ENCODE results near the gene NMUR2.

The NMUR2 gene

DNA sequence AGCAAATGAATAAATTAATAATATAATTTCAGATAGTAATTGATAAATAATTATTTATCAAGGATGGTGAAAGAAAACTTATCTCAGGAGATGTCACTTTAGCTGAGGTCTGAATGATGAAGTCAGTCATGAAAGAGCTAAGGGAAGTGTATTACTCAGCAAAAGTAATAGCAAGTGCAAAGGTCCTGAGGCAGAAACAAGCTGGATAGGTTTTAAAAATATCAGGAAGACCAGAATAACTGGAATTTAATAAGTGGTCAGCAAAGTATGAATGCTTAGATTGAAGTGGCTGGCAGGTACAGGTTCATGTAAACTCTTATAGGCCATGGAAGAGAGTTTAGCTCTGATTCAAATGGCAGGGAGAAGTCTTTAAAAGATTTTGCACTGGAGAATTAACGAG, 1.0 kb upstream of the NMUR2 start:
- TF ChIP-seq TEAD4 (IDR thresholded peaks at IDR 0.05) (no peak), YY1 (IDR thresholded peaks at IDR 0.05; ENCODE audit: low read depth) (no peak), RAD21 (IDR thresholded peaks at IDR 0.05; ENCODE audit: low read depth) (no peak), REST (IDR thresholded peaks at IDR 0.05; ENCODE audit: low read depth) (no peak), EP300 (IDR thresholded peaks at IDR 0.05; ENCODE audit: borderline replicate concordance) (no peak), ZBTB7A (IDR thresholded peaks at IDR 0.05; ENCODE audit: low read depth) (no peak), CEBPB (IDR thresholded peaks at IDR 0.05) (no peak), NFIC (IDR thresholded peaks at IDR 0.05) (no peak)
- TF ChIP-seq, protein P1, sequence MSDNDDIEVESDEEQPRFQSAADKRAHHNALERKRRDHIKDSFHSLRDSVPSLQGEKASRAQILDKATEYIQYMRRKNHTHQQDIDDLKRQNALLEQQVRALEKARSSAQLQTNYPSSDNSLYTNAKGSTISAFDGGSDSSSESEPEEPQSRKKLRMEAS (IDR thresholded peaks at IDR 0.05) = no peak

DNA sequence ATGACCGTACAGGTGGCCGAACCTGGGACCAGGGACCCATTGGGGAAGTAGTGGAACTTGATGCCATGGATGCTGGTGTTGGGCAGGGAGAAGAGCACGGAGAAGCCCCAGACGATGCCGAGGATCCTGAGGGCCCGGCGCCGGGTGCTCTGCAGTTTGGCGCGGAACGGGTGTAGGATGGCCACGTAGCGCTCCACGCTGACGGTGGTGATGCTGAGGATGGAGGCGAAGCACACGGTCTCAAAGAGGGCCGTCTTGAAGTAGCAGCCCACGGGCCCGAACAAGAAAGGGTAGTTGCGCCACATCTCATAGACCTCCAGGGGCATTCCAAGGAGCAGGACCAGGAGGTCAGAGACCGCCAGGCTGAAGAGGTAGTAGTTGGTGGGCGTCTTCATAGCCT, 585 bp downstream of the NMUR2 start:
- TF ChIP-seq YY1 (IDR thresholded peaks at IDR 0.05; ENCODE audit: low read depth) = no peak
- TF ChIP-seq RAD21 (IDR thresholded peaks at IDR 0.05; ENCODE audit: low read depth) = no peak
- no peak for TF ChIP-seq CREB1 (IDR thresholded peaks at IDR 0.05; ENCODE audit: low read depth)
- TF ChIP-seq CEBPB (IDR thresholded peaks at IDR 0.05) = no peak
- no peak for TF ChIP-seq FOXM1 (IDR thresholded peaks at IDR 0.05; ENCODE audit: borderline replicate concordance, low read depth)
- TF ChIP-seq REST (IDR thresholded peaks at IDR 0.05; ENCODE audit: low read depth) = no peak
- no peak for TF ChIP-seq EGR1 (IDR thresholded peaks at IDR 0.05)

- no peak for TF ChIP-seq EGR1 (IDR thresholded peaks at IDR 0.05)
- no peak for TF ChIP-seq TCF12 (IDR thresholded peaks at IDR 0.05; ENCODE audit: low read depth)
- TF ChIP-seq CREB1 (IDR thresholded peaks at IDR 0.05; ENCODE audit: low read depth) = no peak
- TF ChIP-seq TEAD4 (IDR thresholded peaks at IDR 0.05) = no peak
- no peak for TF ChIP-seq EP300 (IDR thresholded peaks at IDR 0.05; ENCODE audit: borderline replicate concordance)
- no peak for TF ChIP-seq TAF1 (IDR thresholded peaks at IDR 0.05; ENCODE audit: low read depth)
- TF ChIP-seq, protein P1 (IDR thresholded peaks at IDR 0.05) = no peak
- TF ChIP-seq CEBPB (IDR thresholded peaks at IDR 0.05) = no peak
- no peak for TF ChIP-seq FOXM1 (IDR thresholded peaks at IDR 0.05; ENCODE audit: borderline replicate concordance, low read depth)
- TF ChIP-seq ZBTB7A (IDR thresholded peaks at IDR 0.05; ENCODE audit: low read depth) = no peak
- TF ChIP-seq RAD21 (IDR thresholded peaks at IDR 0.05; ENCODE audit: low read depth) = no peak
- TF ChIP-seq NFIC (IDR thresholded peaks at IDR 0.05) = no peak
- no peak for TF ChIP-seq USF1 (IDR thresholded peaks at IDR 0.05)
- no peak for TF ChIP-seq REST (IDR thresholded peaks at IDR 0.05; ENCODE audit: low read depth)
- TF ChIP-seq YY1 (IDR thresholded peaks at IDR 0.05; ENCODE audit: low read depth) = no peak
Observed at GRCh38 chr5:152403046-152403445, 2.0 kb downstream of the NMUR2 start.

DNA sequence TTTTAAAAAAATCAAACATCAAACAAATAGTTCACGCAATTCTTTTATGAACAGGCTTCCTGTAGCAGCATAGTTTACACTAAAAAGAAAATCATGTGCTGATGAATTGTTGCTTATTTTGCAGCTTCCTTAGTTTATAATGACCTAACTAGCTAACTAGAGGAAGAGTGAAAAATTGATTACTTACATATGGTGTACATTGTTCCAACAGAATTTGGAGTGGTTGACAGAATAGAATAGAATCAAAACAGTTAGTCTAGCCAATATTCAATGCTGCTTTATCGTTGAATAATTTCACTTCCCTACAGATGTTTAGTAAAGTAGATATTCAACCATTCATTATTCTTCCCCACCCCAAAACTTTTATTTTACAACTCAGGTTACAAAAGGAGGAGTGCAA, 4.2 kb downstream of the NMUR2 start:
- TF ChIP-seq, protein P1 (IDR thresholded peaks at IDR 0.05) = no peak
- TF ChIP-seq FOXM1 (IDR thresholded peaks at IDR 0.05; ENCODE audit: borderline replicate concordance, low read depth) (no peak), ZBTB7A (IDR thresholded peaks at IDR 0.05; ENCODE audit: low read depth) (no peak), NFIC (IDR thresholded peaks at IDR 0.05) (no peak), YY1 (IDR thresholded peaks at IDR 0.05; ENCODE audit: low read depth) (no peak), EP300 (IDR thresholded peaks at IDR 0.05; ENCODE audit: borderline replicate concordance) (no peak), REST (IDR thresholded peaks at IDR 0.05; ENCODE audit: low read depth) (no peak), TEAD4 (IDR thresholded peaks at IDR 0.05) (no peak), CEBPB (IDR thresholded peaks at IDR 0.05) (no peak), RAD21 (IDR thresholded peaks at IDR 0.05; ENCODE audit: low read depth) (no peak), EGR1 (IDR thresholded peaks at IDR 0.05) (no peak), TCF12 (IDR thresholded peaks at IDR 0.05; ENCODE audit: low read depth) (no peak), CREB1 (IDR thresholded peaks at IDR 0.05; ENCODE audit: low read depth) (no peak), TAF1 (IDR thresholded peaks at IDR 0.05; ENCODE audit: low read depth) (no peak), USF1 (IDR thresholded peaks at IDR 0.05) (no peak)
